GM23338 (cell line): ENCODE measurements around the gene FCN1.

Source experiments
- CREB1 ChIP-seq: fragments of 250-450 bp; sonication (Bioruptor Pico); IDR thresholded peaks from 2 replicates; pipeline ENCODE4 v1.5.0; 2020; ENCODE audit warnings: low read depth, mild to moderate bottlenecking, moderate library complexity
- EZH2 ChIP-seq: fragments of 200-600 bp; sonication (generic); IDR thresholded peaks from one replicate; pipeline ENCODE4 v1.8.0; 2017; ENCODE audit warnings: antibody characterized with exemption, mild to moderate bottlenecking, low read depth; ENCODE audit not compliant: unreplicated experiment
- POLR2AphosphoS5 ChIP-seq: IDR thresholded peaks from 2 replicates; pipeline ENCODE4 v1.6.1; 2016; ENCODE audit warnings: antibody characterized with exemption, low read depth
- TF ChIP-seq, protein P1 (sequence below), 2 experiments: fragments of 200-600 bp in 1 of 2; sonication (generic) in 1 of 2; conservative IDR thresholded peaks; 2 replicates each; pipeline versions ENCODE4 v1.5.1 to v1.6.1; 2016 to 2017; ENCODE audit warnings: antibody characterized with exemption in 2 of 2, low read depth in 2 of 2, mild to moderate bottlenecking in 2 of 2, moderate library complexity in 1 of 2

DNA sequence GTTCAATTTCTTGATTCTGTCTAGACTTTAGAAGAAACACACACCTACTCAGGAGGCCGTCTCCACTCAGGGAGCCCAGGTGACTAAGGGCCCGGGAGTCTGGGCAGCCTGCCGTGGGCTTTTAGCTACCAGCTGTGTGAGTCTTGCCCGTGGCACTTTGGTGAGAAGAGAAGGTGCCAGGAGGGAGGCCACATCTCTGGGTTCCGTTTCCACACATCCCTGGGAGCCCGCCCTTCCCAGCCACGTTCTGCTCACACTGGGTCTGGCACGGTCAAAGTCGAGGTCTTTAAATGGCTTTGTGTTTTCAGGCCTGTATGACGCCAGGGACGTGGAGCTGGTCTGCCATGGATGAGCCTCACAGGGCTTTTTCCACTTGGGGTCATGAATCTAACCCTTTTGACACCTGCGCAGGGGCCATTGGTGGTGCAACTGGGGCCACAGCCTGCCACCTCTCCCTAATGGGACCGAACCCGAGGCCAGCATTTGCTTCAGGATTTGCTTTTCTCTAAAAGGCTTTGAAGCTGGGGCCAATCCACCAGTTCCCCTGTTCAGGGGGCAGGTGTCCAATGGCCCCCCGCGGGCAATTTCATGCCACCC, 54.3 kb downstream of the FCN1 start:
- TF ChIP-seq CREB1 (CRISPR knock-in tag) (no peak), POLR2AphosphoS5 (no peak), EZH2 (no peak)
- TF ChIP-seq, protein P1, sequence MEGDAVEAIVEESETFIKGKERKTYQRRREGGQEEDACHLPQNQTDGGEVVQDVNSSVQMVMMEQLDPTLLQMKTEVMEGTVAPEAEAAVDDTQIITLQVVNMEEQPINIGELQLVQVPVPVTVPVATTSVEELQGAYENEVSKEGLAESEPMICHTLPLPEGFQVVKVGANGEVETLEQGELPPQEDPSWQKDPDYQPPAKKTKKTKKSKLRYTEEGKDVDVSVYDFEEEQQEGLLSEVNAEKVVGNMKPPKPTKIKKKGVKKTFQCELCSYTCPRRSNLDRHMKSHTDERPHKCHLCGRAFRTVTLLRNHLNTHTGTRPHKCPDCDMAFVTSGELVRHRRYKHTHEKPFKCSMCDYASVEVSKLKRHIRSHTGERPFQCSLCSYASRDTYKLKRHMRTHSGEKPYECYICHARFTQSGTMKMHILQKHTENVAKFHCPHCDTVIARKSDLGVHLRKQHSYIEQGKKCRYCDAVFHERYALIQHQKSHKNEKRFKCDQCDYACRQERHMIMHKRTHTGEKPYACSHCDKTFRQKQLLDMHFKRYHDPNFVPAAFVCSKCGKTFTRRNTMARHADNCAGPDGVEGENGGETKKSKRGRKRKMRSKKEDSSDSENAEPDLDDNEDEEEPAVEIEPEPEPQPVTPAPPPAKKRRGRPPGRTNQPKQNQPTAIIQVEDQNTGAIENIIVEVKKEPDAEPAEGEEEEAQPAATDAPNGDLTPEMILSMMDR (conservative IDR thresholded peaks at IDR 0.05; ENCODE audit: low read depth in 2 of 2) = no peak
